HepG2 (cell line): ENCODE measurements around the gene MLLT10. TPM values are rescaled to one million over a fixed set of nuclear protein-coding genes. Genes with fewer than 3 reads are reported as not detected.
A peak's percentile ranks its signal among the peaks of the same experiment; 100 is the strongest.

Experiments used
- GABPB1 ChIP-seq: IDR thresholded peaks from 2 replicates; pipeline ENCODE4 v1.6.1; 2016; ENCODE audit warnings: mild to moderate bottlenecking, missing genetic modification reagents, moderate library complexity, missing compliant biosample characterization
- IRF2 ChIP-seq: IDR thresholded peaks from 2 replicates; pipeline ENCODE4 v1.6.1; 2018; ENCODE audit warnings: missing genetic modification reagents, missing compliant biosample characterization
- NR3C1 ChIP-seq: sonication (generic); formaldehyde crosslinking; IDR thresholded peaks from 2 replicates; pipeline ENCODE4 v1.4.0; 2020; ENCODE audit warnings: missing genetic modification reagents
- PHB2 ChIP-seq: fragments of 450-650 bp; IDR thresholded peaks from 2 replicates; pipeline ENCODE4 v1.6.1; 2018; ENCODE audit not compliant: partially characterized antibody
- RARG ChIP-seq: sonication (generic); formaldehyde crosslinking; IDR thresholded peaks from 2 replicates; pipeline ENCODE4 v1.4.0; 2020; ENCODE audit warnings: low read depth, mild to moderate bottlenecking, missing genetic modification reagents
- RNF2 ChIP-seq: fragments of 450-650 bp; conservative IDR thresholded peaks from 2 replicates; pipeline ENCODE4 v1.6.1; 2016; ENCODE audit warnings: low read depth
- ZNF652 ChIP-seq: IDR thresholded peaks from 2 replicates; pipeline ENCODE4 v1.6.1; 2016; ENCODE audit warnings: low read depth, borderline replicate concordance
- ZNF776 ChIP-seq: sonication (generic); formaldehyde crosslinking; IDR thresholded peaks from 2 replicates; pipeline ENCODE4 v1.4.0; 2020; ENCODE audit warnings: mild to moderate bottlenecking, missing genetic modification reagents
- ZUFSP ChIP-seq: sonication (generic); formaldehyde crosslinking; IDR thresholded peaks from 2 replicates; pipeline ENCODE4 v1.9.0; 2021; ENCODE audit warnings: missing genetic modification reagents, mild to moderate bottlenecking, borderline replicate concordance
- polyA plus RNA-seq, 8 experiments: library from polyadenylated mRNA; depleted of rRNA in 3 of 8; stranded (reverse) in 7 of 8; unstranded in 1 of 8; fragments of >200 nt; fragmentation: Illumina TruSeq in 4 of 8; extraction: Trizol in 4 of 8; gene quantifications; 2 replicates each; pipeline versions ENCODE4 v1.2.1 to v1.2.3, GENCODE V29; 2011 to 2016; ENCODE audit warnings: low read depth in 4 of 8, missing spikeins in 1 of 8, mixed read lengths in 1 of 8; ENCODE audit not compliant: insufficient read depth in 1 of 8
- total RNA-seq, 5 experiments: library from RNA; depleted of rRNA; stranded (reverse); fragments of >200 nt; fragmentation: Illumina TruSeq; extraction: Trizol; gene quantifications; 2 replicates each; pipeline ENCODE4 v1.2.3, GENCODE V29; 2016; ENCODE audit warnings: low read depth in 1 of 5
- TF ChIP-seq, protein P1 (sequence below): sonication (generic); formaldehyde crosslinking; IDR thresholded peaks from 2 replicates; pipeline ENCODE4 v1.4.0; 2020; ENCODE audit warnings: mild to moderate bottlenecking, missing genetic modification reagents, borderline replicate concordance
- TF ChIP-seq, protein P2 (sequence below): sonication (generic); formaldehyde crosslinking; IDR thresholded peaks from 2 replicates; pipeline ENCODE4 v1.4.0; 2020; ENCODE audit warnings: mild to moderate bottlenecking, missing genetic modification reagents
- TF ChIP-seq, protein P3 (sequence below): sonication (generic); formaldehyde crosslinking; IDR thresholded peaks from 2 replicates; pipeline ENCODE4 v1.5.0; 2020; ENCODE audit warnings: mild to moderate bottlenecking, missing genetic modification reagents, borderline replicate concordance

Gene MLLT10
- total and polyA plus RNA-seq, 2 of the 13 experiments (the other 11 are each of a cell fraction or from before 2014, with no cell fraction given): 51.3 to 84.1 TPM

DNA sequence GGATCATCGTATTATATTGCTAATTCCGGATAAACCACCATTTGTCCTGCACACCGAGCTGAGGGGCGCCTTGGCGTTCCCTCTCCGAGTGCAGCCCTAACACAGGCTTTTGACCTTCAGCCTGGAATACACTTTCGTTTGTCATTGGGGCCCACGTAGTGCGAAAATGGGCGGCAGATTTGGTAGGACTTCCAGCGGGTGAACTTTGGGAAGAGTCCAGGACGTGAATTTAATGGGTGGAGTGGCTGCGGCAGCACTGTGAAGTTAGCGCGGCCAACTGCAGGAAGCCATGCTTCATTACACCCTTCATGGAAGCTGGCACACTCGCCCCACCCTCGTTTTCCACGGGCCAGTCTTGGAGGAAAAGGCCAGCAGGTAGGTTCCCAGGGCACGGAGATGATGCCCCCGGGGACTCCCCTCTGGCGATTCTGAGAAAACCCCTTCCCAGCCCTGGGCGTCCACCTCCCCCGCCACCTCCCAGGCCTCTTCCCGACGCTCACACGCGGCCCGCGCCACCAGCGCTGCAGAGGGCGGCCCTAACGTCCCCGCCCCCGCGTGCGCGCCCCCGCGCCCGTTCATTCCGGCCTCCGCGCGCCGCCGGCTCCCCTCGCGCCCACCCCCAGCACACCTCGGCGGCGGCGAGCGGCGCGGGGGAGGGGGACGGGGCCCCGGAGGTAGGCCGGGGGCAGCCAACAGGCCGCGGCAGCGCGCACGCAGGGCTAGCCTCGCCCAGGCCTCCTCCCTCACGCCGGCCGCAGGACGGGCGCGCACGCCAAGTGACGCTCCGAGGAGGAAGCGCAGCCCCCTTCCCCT, at the start of gene MLLT10 (continued):
- TF ChIP-seq, protein P1, sequence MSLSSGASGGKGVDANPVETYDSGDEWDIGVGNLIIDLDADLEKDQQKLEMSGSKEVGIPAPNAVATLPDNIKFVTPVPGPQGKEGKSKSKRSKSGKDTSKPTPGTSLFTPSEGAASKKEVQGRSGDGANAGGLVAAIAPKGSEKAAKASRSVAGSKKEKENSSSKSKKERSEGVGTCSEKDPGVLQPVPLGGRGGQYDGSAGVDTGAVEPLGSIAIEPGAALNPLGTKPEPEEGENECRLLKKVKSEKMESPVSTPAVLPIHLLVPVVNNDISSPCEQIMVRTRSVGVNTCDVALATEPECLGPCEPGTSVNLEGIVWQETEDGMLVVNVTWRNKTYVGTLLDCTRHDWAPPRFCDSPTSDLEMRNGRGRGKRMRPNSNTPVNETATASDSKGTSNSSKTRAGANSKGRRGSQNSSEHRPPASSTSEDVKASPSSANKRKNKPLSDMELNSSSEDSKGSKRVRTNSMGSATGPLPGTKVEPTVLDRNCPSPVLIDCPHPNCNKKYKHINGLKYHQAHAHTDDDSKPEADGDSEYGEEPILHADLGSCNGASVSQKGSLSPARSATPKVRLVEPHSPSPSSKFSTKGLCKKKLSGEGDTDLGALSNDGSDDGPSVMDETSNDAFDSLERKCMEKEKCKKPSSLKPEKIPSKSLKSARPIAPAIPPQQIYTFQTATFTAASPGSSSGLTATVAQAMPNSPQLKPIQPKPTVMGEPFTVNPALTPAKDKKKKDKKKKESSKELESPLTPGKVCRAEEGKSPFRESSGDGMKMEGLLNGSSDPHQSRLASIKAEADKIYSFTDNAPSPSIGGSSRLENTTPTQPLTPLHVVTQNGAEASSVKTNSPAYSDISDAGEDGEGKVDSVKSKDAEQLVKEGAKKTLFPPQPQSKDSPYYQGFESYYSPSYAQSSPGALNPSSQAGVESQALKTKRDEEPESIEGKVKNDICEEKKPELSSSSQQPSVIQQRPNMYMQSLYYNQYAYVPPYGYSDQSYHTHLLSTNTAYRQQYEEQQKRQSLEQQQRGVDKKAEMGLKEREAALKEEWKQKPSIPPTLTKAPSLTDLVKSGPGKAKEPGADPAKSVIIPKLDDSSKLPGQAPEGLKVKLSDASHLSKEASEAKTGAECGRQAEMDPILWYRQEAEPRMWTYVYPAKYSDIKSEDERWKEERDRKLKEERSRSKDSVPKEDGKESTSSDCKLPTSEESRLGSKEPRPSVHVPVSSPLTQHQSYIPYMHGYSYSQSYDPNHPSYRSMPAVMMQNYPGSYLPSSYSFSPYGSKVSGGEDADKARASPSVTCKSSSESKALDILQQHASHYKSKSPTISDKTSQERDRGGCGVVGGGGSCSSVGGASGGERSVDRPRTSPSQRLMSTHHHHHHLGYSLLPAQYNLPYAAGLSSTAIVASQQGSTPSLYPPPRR (CRISPR knock-in tag): peak; percentile 68; the same call in 1 of the 2 replicates
- TF ChIP-seq RARG (CRISPR knock-in tag) (no peak), NR3C1 (CRISPR knock-in tag) (no peak), GABPB1 (CRISPR knock-in tag) (peak; percentile 76), RNF2 (peak; percentile 48; the same call in 1 of the 2 replicates), ZNF652 (CRISPR knock-in tag) (no peak), ZUFSP (CRISPR knock-in tag) (no peak), PHB2 (no peak), ZNF776 (peak; percentile 17; the same call in 1 of the 2 replicates), IRF2 (peak; percentile 20)
- TF ChIP-seq, protein P2, sequence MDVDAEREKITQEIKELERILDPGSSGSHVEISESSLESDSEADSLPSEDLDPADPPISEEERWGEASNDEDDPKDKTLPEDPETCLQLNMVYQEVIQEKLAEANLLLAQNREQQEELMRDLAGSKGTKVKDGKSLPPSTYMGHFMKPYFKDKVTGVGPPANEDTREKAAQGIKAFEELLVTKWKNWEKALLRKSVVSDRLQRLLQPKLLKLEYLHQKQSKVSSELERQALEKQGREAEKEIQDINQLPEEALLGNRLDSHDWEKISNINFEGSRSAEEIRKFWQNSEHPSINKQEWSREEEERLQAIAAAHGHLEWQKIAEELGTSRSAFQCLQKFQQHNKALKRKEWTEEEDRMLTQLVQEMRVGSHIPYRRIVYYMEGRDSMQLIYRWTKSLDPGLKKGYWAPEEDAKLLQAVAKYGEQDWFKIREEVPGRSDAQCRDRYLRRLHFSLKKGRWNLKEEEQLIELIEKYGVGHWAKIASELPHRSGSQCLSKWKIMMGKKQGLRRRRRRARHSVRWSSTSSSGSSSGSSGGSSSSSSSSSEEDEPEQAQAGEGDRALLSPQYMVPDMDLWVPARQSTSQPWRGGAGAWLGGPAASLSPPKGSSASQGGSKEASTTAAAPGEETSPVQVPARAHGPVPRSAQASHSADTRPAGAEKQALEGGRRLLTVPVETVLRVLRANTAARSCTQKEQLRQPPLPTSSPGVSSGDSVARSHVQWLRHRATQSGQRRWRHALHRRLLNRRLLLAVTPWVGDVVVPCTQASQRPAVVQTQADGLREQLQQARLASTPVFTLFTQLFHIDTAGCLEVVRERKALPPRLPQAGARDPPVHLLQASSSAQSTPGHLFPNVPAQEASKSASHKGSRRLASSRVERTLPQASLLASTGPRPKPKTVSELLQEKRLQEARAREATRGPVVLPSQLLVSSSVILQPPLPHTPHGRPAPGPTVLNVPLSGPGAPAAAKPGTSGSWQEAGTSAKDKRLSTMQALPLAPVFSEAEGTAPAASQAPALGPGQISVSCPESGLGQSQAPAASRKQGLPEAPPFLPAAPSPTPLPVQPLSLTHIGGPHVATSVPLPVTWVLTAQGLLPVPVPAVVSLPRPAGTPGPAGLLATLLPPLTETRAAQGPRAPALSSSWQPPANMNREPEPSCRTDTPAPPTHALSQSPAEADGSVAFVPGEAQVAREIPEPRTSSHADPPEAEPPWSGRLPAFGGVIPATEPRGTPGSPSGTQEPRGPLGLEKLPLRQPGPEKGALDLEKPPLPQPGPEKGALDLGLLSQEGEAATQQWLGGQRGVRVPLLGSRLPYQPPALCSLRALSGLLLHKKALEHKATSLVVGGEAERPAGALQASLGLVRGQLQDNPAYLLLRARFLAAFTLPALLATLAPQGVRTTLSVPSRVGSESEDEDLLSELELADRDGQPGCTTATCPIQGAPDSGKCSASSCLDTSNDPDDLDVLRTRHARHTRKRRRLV (CRISPR knock-in tag): no peak; the same call in 1 of the 2 replicates
- TF ChIP-seq, protein P3, sequence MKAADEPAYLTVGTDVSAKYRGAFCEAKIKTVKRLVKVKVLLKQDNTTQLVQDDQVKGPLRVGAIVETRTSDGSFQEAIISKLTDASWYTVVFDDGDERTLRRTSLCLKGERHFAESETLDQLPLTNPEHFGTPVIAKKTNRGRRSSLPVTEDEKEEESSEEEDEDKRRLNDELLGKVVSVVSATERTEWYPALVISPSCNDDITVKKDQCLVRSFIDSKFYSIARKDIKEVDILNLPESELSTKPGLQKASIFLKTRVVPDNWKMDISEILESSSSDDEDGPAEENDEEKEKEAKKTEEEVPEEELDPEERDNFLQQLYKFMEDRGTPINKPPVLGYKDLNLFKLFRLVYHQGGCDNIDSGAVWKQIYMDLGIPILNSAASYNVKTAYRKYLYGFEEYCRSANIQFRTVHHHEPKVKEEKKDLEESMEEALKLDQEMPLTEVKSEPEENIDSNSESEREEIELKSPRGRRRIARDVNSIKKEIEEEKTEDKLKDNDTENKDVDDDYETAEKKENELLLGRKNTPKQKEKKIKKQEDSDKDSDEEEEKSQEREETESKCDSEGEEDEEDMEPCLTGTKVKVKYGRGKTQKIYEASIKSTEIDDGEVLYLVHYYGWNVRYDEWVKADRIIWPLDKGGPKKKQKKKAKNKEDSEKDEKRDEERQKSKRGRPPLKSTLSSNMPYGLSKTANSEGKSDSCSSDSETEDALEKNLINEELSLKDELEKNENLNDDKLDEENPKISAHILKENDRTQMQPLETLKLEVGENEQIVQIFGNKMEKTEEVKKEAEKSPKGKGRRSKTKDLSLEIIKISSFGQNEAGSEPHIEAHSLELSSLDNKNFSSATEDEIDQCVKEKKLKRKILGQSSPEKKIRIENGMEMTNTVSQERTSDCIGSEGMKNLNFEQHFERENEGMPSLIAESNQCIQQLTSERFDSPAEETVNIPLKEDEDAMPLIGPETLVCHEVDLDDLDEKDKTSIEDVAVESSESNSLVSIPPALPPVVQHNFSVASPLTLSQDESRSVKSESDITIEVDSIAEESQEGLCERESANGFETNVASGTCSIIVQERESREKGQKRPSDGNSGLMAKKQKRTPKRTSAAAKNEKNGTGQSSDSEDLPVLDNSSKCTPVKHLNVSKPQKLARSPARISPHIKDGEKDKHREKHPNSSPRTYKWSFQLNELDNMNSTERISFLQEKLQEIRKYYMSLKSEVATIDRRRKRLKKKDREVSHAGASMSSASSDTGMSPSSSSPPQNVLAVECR: peak; percentile 77
